ENCODE data around the gene ORM1. TPM values are rescaled to one million over a fixed set of nuclear protein-coding genes. Genes with fewer than 3 reads are reported as not detected.

ORM1 gene
- total and polyA plus RNA-seq, 2 donors (not counting 3 experiments of a cell fraction or from before 2014, with no cell fraction given) = not detected

DNA sequence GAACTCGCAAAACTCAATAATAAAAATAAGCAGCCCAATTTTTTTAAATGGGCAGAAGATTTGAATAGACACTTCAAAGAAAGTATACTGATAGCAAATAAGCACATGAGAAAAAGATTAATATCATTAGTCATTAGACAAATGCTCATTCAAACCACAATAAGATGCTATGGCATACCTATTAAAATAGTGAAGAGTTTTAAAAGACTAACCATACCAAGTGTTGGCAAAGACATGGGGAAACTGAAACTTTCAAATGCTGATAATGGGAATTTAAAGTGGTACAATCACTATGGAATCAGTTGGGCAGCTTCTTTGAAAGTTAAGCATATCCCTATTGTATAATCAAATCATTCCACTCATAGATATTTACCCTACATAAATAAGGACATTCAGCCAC lies 26.6 kb upstream of the ORM1 start:
- H4K20me1 ChIP-seq (replicated peaks; ENCODE audit: control insufficient read depth, extremely low read depth, insufficient read depth, low read length) = no peaks in the 10 kb centered on the region
- ChIA-PET CTCF (interaction anchor here (3.1 kb wide), 1 partner anchor 188 kb away, joined by 13 read pairs; no protein-coding TSS in a partner anchor), POLR2A (no interaction called here)
- no peaks in the 10 kb centered on the region for H3K79me2 ChIP-seq (ENCODE audit: control insufficient read depth, insufficient read depth, low read length)
- no peak overlapping the region for H3K27ac ChIP-seq (ENCODE audit: insufficient read depth, low read depth, low read length)
- no TSS peak for BruUV-seq (replicated peaks)
- no peaks in the 10 kb centered on the region for H3K27me3 ChIP-seq (ENCODE audit: control insufficient read depth in 2 of 2, insufficient read depth in 2 of 2, low read length in 2 of 2)
- H3K36me3 ChIP-seq (ENCODE audit: control insufficient read depth in 2 of 2, extremely low read depth in 1 of 2, insufficient read depth in 2 of 2, low read length in 2 of 2) = peaks cover 11% of the 10 kb centered on the region in 2 experiments
- DNase-seq (ENCODE audit: low read depth, low spot score) (no peak), FAIRE-seq (no peak)
- intact Hi-C loops (cut with micrococcal nuclease) (no loop called here), dilution Hi-C loops (cut with MboI; ENCODE audit: extremely low pct_ligation_motif_present, low sequenced_read_pairs) (loop anchor here (25.0 kb wide), 1 partner anchor 209 kb away; the partner anchor contains the start of genes AMBP and KIF12)
- no peak overlapping the region for H3K4me3 ChIP-seq (replicated peaks in 1 of 3; ENCODE audit: insufficient read depth in 1 of 3, low read depth in 1 of 3, low read length in 3 of 3)
- no peak for TF ChIP-seq EZH2 (IDR thresholded peaks at IDR 0.05; ENCODE audit: borderline replicate concordance, low read depth, low read length, severe bottlenecking)
- TF ChIP-seq JUN (IDR thresholded peaks at IDR 0.05; ENCODE audit: borderline replicate concordance, insufficient read depth, insufficient read length, low read depth) = no peak
- TF ChIP-seq MYC (IDR thresholded peaks at IDR 0.05; ENCODE audit: low read depth, low read length) = no peak
- TF ChIP-seq, protein P1, sequence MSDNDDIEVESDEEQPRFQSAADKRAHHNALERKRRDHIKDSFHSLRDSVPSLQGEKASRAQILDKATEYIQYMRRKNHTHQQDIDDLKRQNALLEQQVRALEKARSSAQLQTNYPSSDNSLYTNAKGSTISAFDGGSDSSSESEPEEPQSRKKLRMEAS (IDR thresholded peaks at IDR 0.05; ENCODE audit: insufficient read depth, insufficient read length) = no peak
- TF ChIP-seq GATA2 (IDR thresholded peaks at IDR 0.05; ENCODE audit: insufficient read depth, insufficient read length, low read depth, low read length) = no peak
- TF ChIP-seq POLR2AphosphoS5 (IDR thresholded peaks at IDR 0.05; ENCODE audit: insufficient read depth, low read depth, low read length) = no peak
- no peak for TF ChIP-seq FOS (IDR thresholded peaks at IDR 0.05; ENCODE audit: borderline replicate concordance, insufficient read depth, low read length)
- TF ChIP-seq, protein P2, sequence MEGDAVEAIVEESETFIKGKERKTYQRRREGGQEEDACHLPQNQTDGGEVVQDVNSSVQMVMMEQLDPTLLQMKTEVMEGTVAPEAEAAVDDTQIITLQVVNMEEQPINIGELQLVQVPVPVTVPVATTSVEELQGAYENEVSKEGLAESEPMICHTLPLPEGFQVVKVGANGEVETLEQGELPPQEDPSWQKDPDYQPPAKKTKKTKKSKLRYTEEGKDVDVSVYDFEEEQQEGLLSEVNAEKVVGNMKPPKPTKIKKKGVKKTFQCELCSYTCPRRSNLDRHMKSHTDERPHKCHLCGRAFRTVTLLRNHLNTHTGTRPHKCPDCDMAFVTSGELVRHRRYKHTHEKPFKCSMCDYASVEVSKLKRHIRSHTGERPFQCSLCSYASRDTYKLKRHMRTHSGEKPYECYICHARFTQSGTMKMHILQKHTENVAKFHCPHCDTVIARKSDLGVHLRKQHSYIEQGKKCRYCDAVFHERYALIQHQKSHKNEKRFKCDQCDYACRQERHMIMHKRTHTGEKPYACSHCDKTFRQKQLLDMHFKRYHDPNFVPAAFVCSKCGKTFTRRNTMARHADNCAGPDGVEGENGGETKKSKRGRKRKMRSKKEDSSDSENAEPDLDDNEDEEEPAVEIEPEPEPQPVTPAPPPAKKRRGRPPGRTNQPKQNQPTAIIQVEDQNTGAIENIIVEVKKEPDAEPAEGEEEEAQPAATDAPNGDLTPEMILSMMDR (IDR thresholded peaks at IDR 0.05; ENCODE audit: extremely low read depth in 1 of 2, insufficient read depth in 1 of 2, low read depth in 1 of 2, low read length in 2 of 2) = no peak
- no peak for TF ChIP-seq POLR2A (IDR thresholded peaks at IDR 0.05; ENCODE audit: low read depth, low read length)
- H3K9me3 ChIP-seq (replicated peaks; ENCODE audit: control insufficient read depth, insufficient read depth, low read length) = no peaks in the 10 kb centered on the region
- no peaks in the 10 kb centered on the region for H3K9me1 ChIP-seq (replicated peaks; ENCODE audit: control insufficient read depth, extremely low read depth, insufficient read depth, low read length)
- H3K9ac ChIP-seq (replicated peaks; ENCODE audit: extremely low read depth, insufficient read depth, low read length) = no peak overlapping the region
- H3K4me2 ChIP-seq (ENCODE audit: insufficient read depth, low read length) = no peak overlapping the region
- H2AFZ ChIP-seq (ENCODE audit: low read depth, low read length) = no peak overlapping the region
- H3K4me1 ChIP-seq (ENCODE audit: control insufficient read depth, extremely low read depth, insufficient read depth, low read length) = no peaks in the 10 kb centered on the region
